ENCODE results near the gene SPTB.

The SPTB gene

DNA sequence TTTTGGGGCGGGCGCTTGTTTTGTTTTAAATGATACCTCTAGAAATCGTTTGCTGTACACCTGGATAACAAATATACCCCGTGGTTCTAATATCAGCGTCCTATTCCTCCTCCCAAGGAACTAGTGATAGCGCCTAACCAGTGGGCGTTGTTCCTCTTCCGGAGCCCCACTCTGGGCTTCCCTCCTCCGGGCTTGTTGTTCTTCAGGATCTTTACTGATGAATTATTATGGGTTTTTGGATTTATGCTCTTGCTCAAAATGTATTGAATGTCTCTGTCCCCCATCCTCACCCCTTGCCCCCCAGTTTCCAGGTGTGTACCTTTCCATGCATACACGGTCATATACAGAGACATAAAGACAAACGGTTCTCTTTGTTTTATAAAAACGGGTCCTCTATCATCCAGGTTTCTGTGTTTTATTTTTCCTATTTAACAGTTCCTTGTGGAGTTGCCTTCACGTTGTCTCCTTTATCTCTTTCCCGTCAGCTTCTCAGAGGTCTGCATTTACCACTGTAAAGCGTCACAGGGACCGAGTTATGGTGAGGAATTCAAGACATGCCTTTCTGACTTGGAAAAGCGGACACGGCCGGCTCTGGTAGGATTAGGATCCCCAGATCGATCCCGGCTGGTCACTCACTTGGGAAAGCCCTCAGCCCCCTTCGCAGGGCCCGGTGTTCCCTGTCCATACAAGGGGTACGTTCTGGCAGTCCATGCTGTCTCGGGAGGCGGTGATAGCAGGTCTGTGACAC is 176.1 kb downstream of the SPTB start:
- no peak overlapping the region for H3K27ac ChIP-seq (ENCODE audit: low read length)
- H3K4me1 ChIP-seq (ENCODE audit: low read length) = no peaks in the 10 kb centered on the region
- no peak overlapping the region for H2AFZ ChIP-seq (ENCODE audit: low read length)
- H3K36me3 ChIP-seq (replicated peaks; ENCODE audit: insufficient read depth, low read length) = no peaks in the 10 kb centered on the region
- no peak overlapping the region for H3K4me3 ChIP-seq (ENCODE audit: low read length)
- DNase-seq = no peak
- H3F3A ChIP-seq (ENCODE audit: insufficient read depth, low read length) = no peaks in the 10 kb centered on the region
- H3K27me3 ChIP-seq (replicated peaks; ENCODE audit: insufficient read depth, low read length) = peaks cover 13% of the 10 kb centered on the region; the same call in 1 of the 2 replicates
- TF ChIP-seq EZH2 (optimal IDR thresholded peaks at IDR 0.05; ENCODE audit: low read depth, low read length) = no peak
- TF ChIP-seq, protein P1, sequence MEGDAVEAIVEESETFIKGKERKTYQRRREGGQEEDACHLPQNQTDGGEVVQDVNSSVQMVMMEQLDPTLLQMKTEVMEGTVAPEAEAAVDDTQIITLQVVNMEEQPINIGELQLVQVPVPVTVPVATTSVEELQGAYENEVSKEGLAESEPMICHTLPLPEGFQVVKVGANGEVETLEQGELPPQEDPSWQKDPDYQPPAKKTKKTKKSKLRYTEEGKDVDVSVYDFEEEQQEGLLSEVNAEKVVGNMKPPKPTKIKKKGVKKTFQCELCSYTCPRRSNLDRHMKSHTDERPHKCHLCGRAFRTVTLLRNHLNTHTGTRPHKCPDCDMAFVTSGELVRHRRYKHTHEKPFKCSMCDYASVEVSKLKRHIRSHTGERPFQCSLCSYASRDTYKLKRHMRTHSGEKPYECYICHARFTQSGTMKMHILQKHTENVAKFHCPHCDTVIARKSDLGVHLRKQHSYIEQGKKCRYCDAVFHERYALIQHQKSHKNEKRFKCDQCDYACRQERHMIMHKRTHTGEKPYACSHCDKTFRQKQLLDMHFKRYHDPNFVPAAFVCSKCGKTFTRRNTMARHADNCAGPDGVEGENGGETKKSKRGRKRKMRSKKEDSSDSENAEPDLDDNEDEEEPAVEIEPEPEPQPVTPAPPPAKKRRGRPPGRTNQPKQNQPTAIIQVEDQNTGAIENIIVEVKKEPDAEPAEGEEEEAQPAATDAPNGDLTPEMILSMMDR (IDR thresholded peaks at IDR 0.05; ENCODE audit: low read length) = no peak
- H3K4me2 ChIP-seq (ENCODE audit: low read depth, low read length) = no peak overlapping the region
- no peak overlapping the region for H3K9ac ChIP-seq (ENCODE audit: low read length)
- no peaks in the 10 kb centered on the region for H3K9me2 ChIP-seq (replicated peaks; ENCODE audit: insufficient read depth, low read length)
- H3K79me2 ChIP-seq (ENCODE audit: low read length) = no peaks in the 10 kb centered on the region
- H4K20me1 ChIP-seq (ENCODE audit: insufficient read depth, low read length) = no peaks in the 10 kb centered on the region
- H3K9me3 ChIP-seq (replicated peaks; ENCODE audit: insufficient read depth, low read length) = no peaks in the 10 kb centered on the region

DNA sequence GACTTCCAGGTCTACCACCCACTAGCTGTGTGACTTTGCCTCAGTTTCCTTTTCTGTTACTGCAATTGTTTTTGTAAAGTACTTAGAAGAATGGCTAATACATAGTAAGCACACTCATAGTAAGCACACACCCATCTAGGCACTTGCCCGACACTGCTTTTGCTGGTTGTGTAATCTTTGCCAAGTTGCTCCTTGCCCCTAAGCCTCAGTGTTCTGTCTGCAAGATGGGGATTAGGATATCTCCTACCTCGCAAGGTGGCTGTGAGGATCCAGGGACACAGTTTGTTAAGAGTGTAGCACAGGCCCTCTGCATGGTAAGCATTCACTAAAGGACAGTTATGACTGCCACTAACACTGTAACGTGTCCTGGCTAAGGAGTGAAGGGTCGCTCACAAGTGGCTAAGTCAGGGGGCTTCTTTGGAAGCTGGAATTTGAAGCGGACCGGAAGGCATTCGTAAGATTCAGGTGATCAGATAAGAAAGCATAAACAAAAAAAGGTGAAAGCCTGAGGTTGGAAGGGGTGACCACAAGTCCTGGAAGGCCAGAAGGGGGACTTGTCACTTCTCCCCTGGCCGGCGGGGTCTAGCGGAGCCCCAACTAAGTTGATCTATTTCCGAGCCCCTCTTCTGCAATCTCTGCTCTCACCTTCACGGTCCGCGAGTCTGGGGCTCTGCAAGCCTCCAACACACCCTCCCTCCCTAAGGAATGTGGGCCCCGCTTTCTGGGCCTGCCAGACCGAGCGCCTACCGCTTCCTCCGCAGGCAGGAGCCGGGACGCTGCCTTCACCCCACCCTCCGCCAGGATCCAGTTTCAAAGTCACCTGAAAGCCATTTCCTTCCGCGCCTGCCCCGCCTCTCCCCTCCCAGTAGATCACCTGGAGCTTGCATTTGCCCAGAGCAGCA is 177.0 kb downstream of the SPTB start:
- Histone ChIP-seq H3K27me3 (replicated peaks; ENCODE audit: insufficient read depth, low read length) (peaks cover 13% of the 10 kb centered on the region; the same call in 1 of the 2 replicates), H3K4me3 (ENCODE audit: low read length) (no peak overlapping the region), H3K9ac (ENCODE audit: low read length) (no peak overlapping the region), H3K27ac (ENCODE audit: low read length) (no peak overlapping the region), H3K4me1 (ENCODE audit: low read length) (no peaks in the 10 kb centered on the region), H4K20me1 (ENCODE audit: insufficient read depth, low read length) (no peaks in the 10 kb centered on the region), H3F3A (ENCODE audit: insufficient read depth, low read length) (no peaks in the 10 kb centered on the region), H3K9me2 (replicated peaks; ENCODE audit: insufficient read depth, low read length) (no peaks in the 10 kb centered on the region), H2AFZ (ENCODE audit: low read length) (no peak overlapping the region), H3K9me3 (replicated peaks; ENCODE audit: insufficient read depth, low read length) (no peaks in the 10 kb centered on the region), H3K36me3 (replicated peaks; ENCODE audit: insufficient read depth, low read length) (no peaks in the 10 kb centered on the region), H3K79me2 (ENCODE audit: low read length) (no peaks in the 10 kb centered on the region), H3K4me2 (ENCODE audit: low read depth, low read length) (no peak overlapping the region)
- no peak for DNase-seq
- TF ChIP-seq EZH2 (optimal IDR thresholded peaks at IDR 0.05; ENCODE audit: low read depth, low read length) (no peak), EZH2phosphoT487 (IDR thresholded peaks at IDR 0.05; ENCODE audit: low read length) (no peak)
- TF ChIP-seq, protein P1 (IDR thresholded peaks at IDR 0.05; ENCODE audit: low read length) = no peak

DNA sequence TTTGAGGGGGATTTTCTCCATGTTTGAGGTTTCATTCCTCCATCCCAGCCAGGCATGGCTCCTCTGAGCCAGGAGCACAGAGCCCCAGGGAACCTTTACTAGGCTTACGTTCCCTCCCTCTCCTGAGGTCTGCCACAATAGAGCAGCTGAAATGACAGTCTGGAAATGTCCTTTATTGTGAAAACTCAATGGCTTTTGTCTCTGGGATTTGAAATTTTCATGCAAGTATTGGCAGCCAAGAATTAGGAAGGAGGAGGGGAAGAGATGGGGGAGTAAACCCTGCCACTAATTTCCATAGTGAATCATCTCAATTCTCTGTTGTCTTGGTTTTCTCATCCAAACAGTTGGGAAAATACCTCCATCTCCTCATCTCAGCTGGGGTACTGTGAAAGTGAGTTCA is 178.0 kb downstream of the SPTB start:
- no peak overlapping the region for H3K4me2 ChIP-seq (ENCODE audit: low read depth, low read length)
- TF ChIP-seq EZH2 (optimal IDR thresholded peaks at IDR 0.05; ENCODE audit: low read depth, low read length) (no peak), EZH2phosphoT487 (IDR thresholded peaks at IDR 0.05; ENCODE audit: low read length) (no peak)
- TF ChIP-seq, protein P1 (IDR thresholded peaks at IDR 0.05; ENCODE audit: low read length) = no peak
- no peaks in the 10 kb centered on the region for H3K36me3 ChIP-seq (replicated peaks; ENCODE audit: insufficient read depth, low read length)
- no peaks in the 10 kb centered on the region for H3F3A ChIP-seq (ENCODE audit: insufficient read depth, low read length)
- no peaks in the 10 kb centered on the region for H3K9me2 ChIP-seq (replicated peaks; ENCODE audit: insufficient read depth, low read length)
- no peak overlapping the region for H3K9ac ChIP-seq (ENCODE audit: low read length)
- no peak overlapping the region for H3K4me3 ChIP-seq (ENCODE audit: low read length)
- no peaks in the 10 kb centered on the region for H3K9me3 ChIP-seq (replicated peaks; ENCODE audit: insufficient read depth, low read length)
- DNase-seq = no peak
- H4K20me1 ChIP-seq (ENCODE audit: insufficient read depth, low read length) = no peaks in the 10 kb centered on the region
- no peaks in the 10 kb centered on the region for H3K4me1 ChIP-seq (ENCODE audit: low read length)
- peaks cover 13% of the 10 kb centered on the region; the same call in 1 of the 2 replicates for H3K27me3 ChIP-seq (replicated peaks; ENCODE audit: insufficient read depth, low read length)
- H3K79me2 ChIP-seq (ENCODE audit: low read length) = no peaks in the 10 kb centered on the region
- no peak overlapping the region for H3K27ac ChIP-seq (ENCODE audit: low read length)
- no peak overlapping the region for H2AFZ ChIP-seq (ENCODE audit: low read length)
